Activated CD8-positive, alpha-beta memory T cell treated with anti-CD3 and anti-CD28 coated beads for 36 hours (primary cell): ENCODE data around the gene ADA. TPM values are rescaled to one million over a fixed set of nuclear protein-coding genes. Genes with fewer than 3 reads are reported as not detected.

ENCODE experiments used
- CTCF ChIA-PET: fragments of 350-600 bp; sonication (Branson Sonifier 250); formaldehyde crosslinking; loops from one replicate; lab custom pipeline; 2021; ENCODE audit warnings: antibody characterized with exemption; lab: Charles Lee
- POLR2A ChIA-PET: fragments of 350-600 bp; sonication (Branson Sonifier 250); formaldehyde crosslinking; loops from one replicate; lab custom pipeline; 2021; ENCODE audit warnings: antibody characterized with exemption; lab: Charles Lee
- total RNA-seq, 2 experiments: library from RNA; stranded (reverse); gene quantifications; one replicate each; pipeline ENCODE4 v1.2.3, GENCODE V29; 2021

Gene ADA
- total RNA-seq, 2 experiments from 2014 or later, result 21.9 to 23.9 TPM

- CTCF ChIA-PET, result interaction anchor here (0.9 kb wide), 2 partner anchors 9 to 18 kb away, joined by 4 read pairs; no protein-coding TSS in a partner anchor
- POLR2A ChIA-PET, result no interaction called here
Measured at GRCh38 chr20:44635877-44636276, 15.6 kb downstream of the ADA start.

- POLR2A ChIA-PET, result no interaction called here
- CTCF ChIA-PET, result no interaction called here
Measured at GRCh38 chr20:44633872-44634600, 17.5 kb downstream of the ADA start.

GRCh38 chr20:44633187-44633810 lies 18.2 kb downstream of the ADA start:
- ChIA-PET CTCF (no interaction called here), POLR2A (no interaction called here)

- CTCF ChIA-PET, result interaction anchor here (0.6 to 1.5 kb wide), 2 partner anchors 14 to 27 kb away, joined by 3 to 4 read pairs; no protein-coding TSS in a partner anchor
Measured at GRCh38 chr20:44632103-44632752, 19.3 kb downstream of the ADA start.

GRCh38 chr20:44630297-44630696 lies 21.2 kb downstream of the ADA start:
- POLR2A ChIA-PET, result no interaction called here
- CTCF ChIA-PET, result no interaction called here

More at GRCh38 chr20:44632103-44632752, 19.3 kb downstream of the ADA start:
- POLR2A ChIA-PET, result no interaction called here

GRCh38 chr20:44629542-44629941 lies 22.0 kb downstream of the ADA start:
- CTCF ChIA-PET, result no interaction called here
- POLR2A ChIA-PET, result no interaction called here

GRCh38 chr20:44629017-44629385 lies 22.5 kb downstream of the ADA start:
- ChIA-PET CTCF (interaction anchor here (1.0 kb wide), 1 partner anchor 10 kb away, joined by 3 read pairs; no protein-coding TSS in a partner anchor), POLR2A (no interaction called here)

GRCh38 chr20:44627364-44628010 lies 24.0 kb downstream of the ADA start:
- ChIA-PET POLR2A (no interaction called here), CTCF (no interaction called here)

- CTCF ChIA-PET, result no interaction called here
- POLR2A ChIA-PET, result no interaction called here
Measured at GRCh38 chr20:44626278-44626677, 25.2 kb downstream of the ADA start.

- ChIA-PET POLR2A (interaction anchor here (0.5 kb wide), 1 partner anchor 652 kb away, joined by 7 read pairs; no protein-coding TSS in a partner anchor), CTCF (no interaction called here)
Measured at GRCh38 chr20:44625361-44625760, 26.1 kb downstream of the ADA start.

GRCh38 chr20:44624743-44625271 lies 26.7 kb downstream of the ADA start:
- CTCF ChIA-PET, result no interaction called here

GRCh38 chr20:44624152-44624551 lies 27.3 kb downstream of the ADA start:
- ChIA-PET CTCF (no interaction called here), POLR2A (no interaction called here)

More at GRCh38 chr20:44624743-44625271, 26.7 kb downstream of the ADA start:
- POLR2A ChIA-PET, result no interaction called here

GRCh38 chr20:44622501-44623270 lies 28.8 kb downstream of the ADA start:
- ChIA-PET POLR2A (no interaction called here), CTCF (interaction anchor here (0.8 kb wide), 1 partner anchor 12 kb away, joined by 3 read pairs; no protein-coding TSS in a partner anchor)

- POLR2A ChIA-PET, result no interaction called here
- CTCF ChIA-PET, result no interaction called here
Measured at GRCh38 chr20:44621939-44622338, 29.6 kb downstream of the ADA start.

GRCh38 chr20:44621325-44621724 lies 30.2 kb downstream of the ADA start:
- POLR2A ChIA-PET, result no interaction called here
- CTCF ChIA-PET, result no interaction called here

- ChIA-PET POLR2A (no interaction called here), CTCF (interaction anchor here (1.4 to 3.1 kb wide), 2 partner anchors 10 to 63 kb away, joined by 5 to 8 read pairs; no protein-coding TSS in a partner anchor)
Measured at GRCh38 chr20:44620030-44620429, 31.5 kb downstream of the ADA start.

GRCh38 chr20:44619294-44619693 lies 32.2 kb downstream of the ADA start:
- ChIA-PET POLR2A (no interaction called here), CTCF (interaction anchor here (0.9 to 3.1 kb wide), 4 partner anchors 9 to 64 kb away, joined by 3 to 8 read pairs (median 4); no protein-coding TSS in a partner anchor)

- CTCF ChIA-PET, result interaction anchor here (0.7 to 3.1 kb wide), 5 partner anchors 13 to 401 kb away, joined by 3 to 8 read pairs (median 4); no protein-coding TSS in a partner anchor
- POLR2A ChIA-PET, result interaction anchor here (0.8 kb wide), 1 partner anchor 15 kb away, joined by 3 read pairs; no protein-coding TSS in a partner anchor
Measured at GRCh38 chr20:44618318-44618731, 33.2 kb downstream of the ADA start.
